AG04449 (cell line): ENCODE measurements around the gene TAAR6.

ENCODE experiments used
- CTCF ChIA-PET: fragments of 350-600 bp; formaldehyde crosslinking; extraction: SDS; loops from one replicate; lab custom pipeline; 2021; ENCODE audit warnings: antibody characterized with exemption; lab: Yijun Ruan, JAX
- POLR2A ChIA-PET: fragments of 400-600, 350-600 bp; formaldehyde crosslinking; extraction: SDS; loops from one replicate; lab custom pipeline; 2020; ENCODE audit warnings: antibody characterized with exemption, inconsistent platforms; lab: Yijun Ruan, JAX
- DNase-seq: peaks from one replicate; pipeline ENCODE4 v3.0.0-alpha.2; 2010; ENCODE audit warnings: low read depth, low spot score
- H3K4me3 ChIP-seq: 2 replicates; pipeline ENCODE4 v1.5.1; 2011; ENCODE audit warnings: low read depth, mild to moderate bottlenecking, control low read depth, low read length
- TF ChIP-seq, protein P1 (sequence below): IDR thresholded peaks from one replicate; pipeline ENCODE4 v1.5.1; 2011; ENCODE audit warnings: mild to moderate bottlenecking, moderate library complexity, low read length, control low read depth, inconsistent platforms; ENCODE audit not compliant: insufficient read depth; ENCODE audit errors: missing control alignments

TAAR6 gene

DNA sequence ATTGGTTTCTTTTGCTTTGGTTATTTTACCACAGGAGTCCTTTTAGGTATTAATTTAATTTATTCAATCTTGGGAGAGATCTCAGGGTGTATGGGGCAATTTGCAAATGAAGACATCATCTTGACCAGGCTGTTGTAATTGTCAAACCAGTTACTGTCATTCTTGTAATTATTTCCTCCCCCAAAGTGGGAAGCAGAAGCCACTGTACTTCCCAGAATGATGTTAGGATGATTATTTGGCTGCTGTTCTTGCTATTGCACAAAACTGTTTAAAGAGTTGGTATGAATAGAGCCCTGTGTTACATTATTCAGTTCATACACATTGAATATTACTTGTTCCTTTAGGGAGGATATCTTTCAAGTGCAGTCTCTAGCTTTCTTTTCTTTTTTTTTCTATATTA, 1.7 kb downstream of the TAAR6 start:
- H3K4me3 ChIP-seq, result no peak overlapping the region
- TF ChIP-seq, protein P1, sequence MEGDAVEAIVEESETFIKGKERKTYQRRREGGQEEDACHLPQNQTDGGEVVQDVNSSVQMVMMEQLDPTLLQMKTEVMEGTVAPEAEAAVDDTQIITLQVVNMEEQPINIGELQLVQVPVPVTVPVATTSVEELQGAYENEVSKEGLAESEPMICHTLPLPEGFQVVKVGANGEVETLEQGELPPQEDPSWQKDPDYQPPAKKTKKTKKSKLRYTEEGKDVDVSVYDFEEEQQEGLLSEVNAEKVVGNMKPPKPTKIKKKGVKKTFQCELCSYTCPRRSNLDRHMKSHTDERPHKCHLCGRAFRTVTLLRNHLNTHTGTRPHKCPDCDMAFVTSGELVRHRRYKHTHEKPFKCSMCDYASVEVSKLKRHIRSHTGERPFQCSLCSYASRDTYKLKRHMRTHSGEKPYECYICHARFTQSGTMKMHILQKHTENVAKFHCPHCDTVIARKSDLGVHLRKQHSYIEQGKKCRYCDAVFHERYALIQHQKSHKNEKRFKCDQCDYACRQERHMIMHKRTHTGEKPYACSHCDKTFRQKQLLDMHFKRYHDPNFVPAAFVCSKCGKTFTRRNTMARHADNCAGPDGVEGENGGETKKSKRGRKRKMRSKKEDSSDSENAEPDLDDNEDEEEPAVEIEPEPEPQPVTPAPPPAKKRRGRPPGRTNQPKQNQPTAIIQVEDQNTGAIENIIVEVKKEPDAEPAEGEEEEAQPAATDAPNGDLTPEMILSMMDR, result no peak
- CTCF ChIA-PET, result no interaction called here
- POLR2A ChIA-PET, result no interaction called here
- no peak for DNase-seq

DNA sequence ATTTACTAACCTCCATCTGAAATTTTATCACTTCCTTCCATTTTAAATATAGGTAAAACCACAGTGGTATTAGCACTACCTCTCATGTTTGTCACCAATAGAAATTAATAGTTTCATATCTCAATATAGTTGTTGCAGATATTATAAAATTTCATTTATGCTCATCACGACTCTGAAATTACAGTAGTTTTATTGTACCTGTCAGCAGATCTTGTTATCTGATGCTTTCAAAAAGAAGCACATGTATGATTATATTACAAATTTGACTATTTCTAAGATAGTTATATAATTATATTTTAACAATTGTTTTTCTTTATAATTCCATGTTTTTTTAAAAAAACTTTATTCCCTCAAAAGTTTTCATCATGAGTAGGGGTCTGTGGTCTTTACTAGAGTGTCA, 14.6 kb downstream of the TAAR6 start:
- no peak for DNase-seq
- no peak overlapping the region for H3K4me3 ChIP-seq
- POLR2A ChIA-PET, result no interaction called here
- TF ChIP-seq, protein P1, result no peak
- CTCF ChIA-PET, result no interaction called here

DNA sequence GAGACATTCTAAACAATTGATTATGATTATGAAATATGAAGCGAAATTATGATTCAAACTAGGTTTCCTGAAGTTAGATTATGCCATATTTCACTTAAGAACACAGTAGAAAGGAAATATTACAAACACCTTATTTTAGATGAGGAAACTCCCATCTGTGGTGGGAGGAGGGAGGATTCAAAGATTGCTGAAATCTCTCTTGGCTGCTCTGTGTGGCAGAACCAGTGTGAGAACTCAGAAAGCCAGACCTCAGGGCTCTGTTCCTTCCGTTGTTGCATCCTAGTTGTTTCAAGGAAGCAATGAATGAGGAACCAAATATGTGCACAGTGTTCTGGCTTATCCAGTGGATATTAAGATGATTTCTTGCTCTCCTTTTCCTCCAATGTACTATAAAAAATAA, 17.3 kb downstream of the TAAR6 start:
- ChIA-PET CTCF (no interaction called here), POLR2A (no interaction called here)
- H3K4me3 ChIP-seq, result no peak overlapping the region
- no peak for DNase-seq
- TF ChIP-seq, protein P1, result no peak

DNA sequence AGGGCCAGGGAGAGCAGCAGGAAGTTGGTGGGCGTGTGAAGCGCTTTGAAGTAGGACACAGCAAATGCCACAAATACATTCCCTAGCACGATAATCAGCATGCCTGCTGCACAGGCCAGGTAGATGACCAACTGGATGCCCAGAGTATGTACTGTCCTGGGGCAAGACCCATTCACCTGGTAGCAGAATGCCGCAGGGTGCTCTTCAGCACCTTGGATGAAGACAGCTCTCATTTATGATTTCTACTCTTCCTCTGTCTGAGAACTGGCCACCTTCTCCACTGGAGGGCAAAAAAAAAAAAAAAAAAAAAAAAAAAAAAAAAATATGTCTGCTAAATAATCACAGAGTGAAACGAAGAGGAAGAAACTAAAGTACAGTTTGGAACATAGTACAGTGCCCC, 19.3 kb downstream of the TAAR6 start, which contains the start of gene TAAR5:
Gene TAAR5, minus strand, starts transcription at position 288 of the 400 bp plus-strand sequence. Its CDS starts 55 bp downstream, at position 233.
- CTCF ChIA-PET, result interaction anchor here (0.6 kb wide), 1 partner anchor 1297 kb away, joined by 3 read pairs; no protein-coding TSS in a partner anchor
- POLR2A ChIA-PET, result no interaction called here
- DNase-seq, result no peak
- TF ChIP-seq, protein P1, result no peak
- H3K4me3 ChIP-seq, result no peak within 1 kb of the TSS

DNA sequence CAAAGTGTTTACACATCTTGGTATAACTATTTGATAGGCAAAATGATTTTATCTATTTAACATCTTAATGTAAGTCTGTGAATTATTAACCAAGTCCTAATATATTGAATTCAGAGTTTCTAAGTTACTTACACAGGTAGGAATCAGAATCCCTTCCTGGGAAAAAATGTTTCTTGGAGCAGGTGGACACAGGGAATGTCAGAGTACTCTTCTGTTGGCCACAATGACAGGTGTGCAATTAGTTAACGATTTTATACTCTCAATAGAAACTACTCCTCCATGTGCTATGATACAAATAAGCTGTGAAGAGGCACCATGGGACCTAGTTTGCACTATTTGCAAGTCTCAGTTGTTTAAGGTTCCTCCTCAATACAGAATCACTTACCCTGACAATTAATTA, 20.2 kb downstream of the TAAR6 start:
- TF ChIP-seq, protein P1, result no peak
- POLR2A ChIA-PET, result no interaction called here
- DNase-seq, result no peak
- CTCF ChIA-PET, result no interaction called here
- H3K4me3 ChIP-seq, result no peak overlapping the region

DNA sequence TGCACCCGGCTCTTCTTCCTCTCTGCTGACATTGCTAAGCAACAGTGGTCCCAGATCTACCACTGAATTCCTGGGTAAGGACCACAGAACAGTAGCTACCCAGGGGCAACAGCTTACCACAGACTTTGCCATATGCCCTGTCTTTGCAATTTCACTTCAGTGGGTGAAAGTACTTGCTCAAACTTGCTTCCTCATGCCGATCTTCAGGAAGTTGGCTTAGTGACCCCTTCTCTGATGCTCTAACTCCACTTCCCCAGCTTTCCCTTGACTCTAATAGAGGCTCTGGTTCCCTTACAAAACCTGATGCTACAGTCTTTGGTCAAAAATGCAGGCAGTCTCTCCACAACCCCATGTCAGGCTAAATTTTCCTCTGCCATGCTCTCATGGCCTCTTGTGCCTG, 22.7 kb downstream of the TAAR6 start:
- DNase-seq, result no peak
- POLR2A ChIA-PET, result no interaction called here
- TF ChIP-seq, protein P1, result no peak
- H3K4me3 ChIP-seq, result no peak overlapping the region
- CTCF ChIA-PET, result no interaction called here
